ENCODE measurements around the gene CAMSAP1. TPM values are rescaled to one million over a fixed set of nuclear protein-coding genes. Genes with fewer than 3 reads are reported as not detected.
A peak's percentile ranks its signal among the peaks of the same experiment; 100 is the strongest.

Gene CAMSAP1
- total and polyA plus RNA-seq, 9 of the 15 experiments (the other 6 are each of a cell fraction or from before 2014, with no cell fraction given): 1.5 to 28.8 (median 14.3) TPM

DNA sequence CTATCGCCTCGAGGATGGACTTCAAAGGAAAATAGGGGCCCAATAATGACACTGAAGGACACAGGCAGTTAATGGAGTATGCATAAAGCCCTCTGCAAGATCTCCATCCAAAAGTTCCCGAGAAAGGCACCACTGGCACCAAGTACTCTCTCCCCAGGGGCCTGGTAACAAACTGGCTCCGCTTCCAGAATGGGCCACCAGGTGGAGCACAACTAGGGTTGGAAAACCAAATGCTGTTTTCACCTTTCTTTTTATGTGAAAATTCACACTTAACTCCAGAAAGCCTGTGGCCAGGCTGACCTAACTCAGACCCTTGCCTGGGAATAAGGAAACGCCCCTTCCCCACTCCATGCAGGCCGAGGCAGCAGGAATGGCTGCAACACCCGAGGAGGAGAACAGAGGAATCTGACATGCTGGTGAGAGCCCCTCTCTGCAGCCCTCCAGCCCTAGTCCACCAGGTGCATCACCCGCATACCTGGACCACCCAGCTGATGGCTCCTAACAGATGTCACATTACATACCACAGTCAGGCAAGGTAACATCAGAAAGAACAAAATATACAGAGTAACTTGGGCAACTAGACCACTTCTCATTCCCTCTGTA, 42.8 kb downstream of the CAMSAP1 start (continued):
- TF ChIP-seq, protein P1, sequence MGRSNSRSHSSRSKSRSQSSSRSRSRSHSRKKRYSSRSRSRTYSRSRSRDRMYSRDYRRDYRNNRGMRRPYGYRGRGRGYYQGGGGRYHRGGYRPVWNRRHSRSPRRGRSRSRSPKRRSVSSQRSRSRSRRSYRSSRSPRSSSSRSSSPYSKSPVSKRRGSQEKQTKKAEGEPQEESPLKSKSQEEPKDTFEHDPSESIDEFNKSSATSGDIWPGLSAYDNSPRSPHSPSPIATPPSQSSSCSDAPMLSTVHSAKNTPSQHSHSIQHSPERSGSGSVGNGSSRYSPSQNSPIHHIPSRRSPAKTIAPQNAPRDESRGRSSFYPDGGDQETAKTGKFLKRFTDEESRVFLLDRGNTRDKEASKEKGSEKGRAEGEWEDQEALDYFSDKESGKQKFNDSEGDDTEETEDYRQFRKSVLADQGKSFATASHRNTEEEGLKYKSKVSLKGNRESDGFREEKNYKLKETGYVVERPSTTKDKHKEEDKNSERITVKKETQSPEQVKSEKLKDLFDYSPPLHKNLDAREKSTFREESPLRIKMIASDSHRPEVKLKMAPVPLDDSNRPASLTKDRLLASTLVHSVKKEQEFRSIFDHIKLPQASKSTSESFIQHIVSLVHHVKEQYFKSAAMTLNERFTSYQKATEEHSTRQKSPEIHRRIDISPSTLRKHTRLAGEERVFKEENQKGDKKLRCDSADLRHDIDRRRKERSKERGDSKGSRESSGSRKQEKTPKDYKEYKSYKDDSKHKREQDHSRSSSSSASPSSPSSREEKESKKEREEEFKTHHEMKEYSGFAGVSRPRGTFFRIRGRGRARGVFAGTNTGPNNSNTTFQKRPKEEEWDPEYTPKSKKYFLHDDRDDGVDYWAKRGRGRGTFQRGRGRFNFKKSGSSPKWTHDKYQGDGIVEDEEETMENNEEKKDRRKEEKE (IDR thresholded peaks at IDR 0.05; ENCODE audit: borderline replicate concordance in 1 of 2, control insufficient read depth in 1 of 2, low read depth in 2 of 2, low read length in 1 of 2): no peak
- TF ChIP-seq, protein P2, sequence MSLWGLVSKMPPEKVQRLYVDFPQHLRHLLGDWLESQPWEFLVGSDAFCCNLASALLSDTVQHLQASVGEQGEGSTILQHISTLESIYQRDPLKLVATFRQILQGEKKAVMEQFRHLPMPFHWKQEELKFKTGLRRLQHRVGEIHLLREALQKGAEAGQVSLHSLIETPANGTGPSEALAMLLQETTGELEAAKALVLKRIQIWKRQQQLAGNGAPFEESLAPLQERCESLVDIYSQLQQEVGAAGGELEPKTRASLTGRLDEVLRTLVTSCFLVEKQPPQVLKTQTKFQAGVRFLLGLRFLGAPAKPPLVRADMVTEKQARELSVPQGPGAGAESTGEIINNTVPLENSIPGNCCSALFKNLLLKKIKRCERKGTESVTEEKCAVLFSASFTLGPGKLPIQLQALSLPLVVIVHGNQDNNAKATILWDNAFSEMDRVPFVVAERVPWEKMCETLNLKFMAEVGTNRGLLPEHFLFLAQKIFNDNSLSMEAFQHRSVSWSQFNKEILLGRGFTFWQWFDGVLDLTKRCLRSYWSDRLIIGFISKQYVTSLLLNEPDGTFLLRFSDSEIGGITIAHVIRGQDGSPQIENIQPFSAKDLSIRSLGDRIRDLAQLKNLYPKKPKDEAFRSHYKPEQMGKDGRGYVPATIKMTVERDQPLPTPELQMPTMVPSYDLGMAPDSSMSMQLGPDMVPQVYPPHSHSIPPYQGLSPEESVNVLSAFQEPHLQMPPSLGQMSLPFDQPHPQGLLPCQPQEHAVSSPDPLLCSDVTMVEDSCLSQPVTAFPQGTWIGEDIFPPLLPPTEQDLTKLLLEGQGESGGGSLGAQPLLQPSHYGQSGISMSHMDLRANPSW (CRISPR knock-in tag; IDR thresholded peaks at IDR 0.05): no peak
- TF ChIP-seq NR2C2 (CRISPR knock-in tag; IDR thresholded peaks at IDR 0.05): no peak
- TF ChIP-seq NR2C2 (tag; IDR thresholded peaks at IDR 0.05): no peak
- TF ChIP-seq ATF7 (IDR thresholded peaks at IDR 0.05): 0 out of 2 replicates have a peak, but pooled peaks have one; percentile 19
- no peak for TF ChIP-seq BRF1 (IDR thresholded peaks at IDR 0.05; ENCODE audit: borderline replicate concordance, extremely low read depth, insufficient read length)
- TF ChIP-seq, protein P3, sequence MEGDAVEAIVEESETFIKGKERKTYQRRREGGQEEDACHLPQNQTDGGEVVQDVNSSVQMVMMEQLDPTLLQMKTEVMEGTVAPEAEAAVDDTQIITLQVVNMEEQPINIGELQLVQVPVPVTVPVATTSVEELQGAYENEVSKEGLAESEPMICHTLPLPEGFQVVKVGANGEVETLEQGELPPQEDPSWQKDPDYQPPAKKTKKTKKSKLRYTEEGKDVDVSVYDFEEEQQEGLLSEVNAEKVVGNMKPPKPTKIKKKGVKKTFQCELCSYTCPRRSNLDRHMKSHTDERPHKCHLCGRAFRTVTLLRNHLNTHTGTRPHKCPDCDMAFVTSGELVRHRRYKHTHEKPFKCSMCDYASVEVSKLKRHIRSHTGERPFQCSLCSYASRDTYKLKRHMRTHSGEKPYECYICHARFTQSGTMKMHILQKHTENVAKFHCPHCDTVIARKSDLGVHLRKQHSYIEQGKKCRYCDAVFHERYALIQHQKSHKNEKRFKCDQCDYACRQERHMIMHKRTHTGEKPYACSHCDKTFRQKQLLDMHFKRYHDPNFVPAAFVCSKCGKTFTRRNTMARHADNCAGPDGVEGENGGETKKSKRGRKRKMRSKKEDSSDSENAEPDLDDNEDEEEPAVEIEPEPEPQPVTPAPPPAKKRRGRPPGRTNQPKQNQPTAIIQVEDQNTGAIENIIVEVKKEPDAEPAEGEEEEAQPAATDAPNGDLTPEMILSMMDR (IDR thresholded peaks at IDR 0.05 in 2 of 3, conservative IDR thresholded peaks at IDR 0.05 in 1 of 3; ENCODE audit: insufficient read depth in 2 of 3, low read depth in 1 of 3, low read length in 3 of 3): peak; percentile 68 to 88 (median 74)
- peak; percentile 70 for TF ChIP-seq SMC3 (conservative IDR thresholded peaks at IDR 0.05; ENCODE audit: insufficient read depth, low read depth, low read length)
- TF ChIP-seq ARNT (IDR thresholded peaks at IDR 0.05): no peak
- TF ChIP-seq, protein P4, sequence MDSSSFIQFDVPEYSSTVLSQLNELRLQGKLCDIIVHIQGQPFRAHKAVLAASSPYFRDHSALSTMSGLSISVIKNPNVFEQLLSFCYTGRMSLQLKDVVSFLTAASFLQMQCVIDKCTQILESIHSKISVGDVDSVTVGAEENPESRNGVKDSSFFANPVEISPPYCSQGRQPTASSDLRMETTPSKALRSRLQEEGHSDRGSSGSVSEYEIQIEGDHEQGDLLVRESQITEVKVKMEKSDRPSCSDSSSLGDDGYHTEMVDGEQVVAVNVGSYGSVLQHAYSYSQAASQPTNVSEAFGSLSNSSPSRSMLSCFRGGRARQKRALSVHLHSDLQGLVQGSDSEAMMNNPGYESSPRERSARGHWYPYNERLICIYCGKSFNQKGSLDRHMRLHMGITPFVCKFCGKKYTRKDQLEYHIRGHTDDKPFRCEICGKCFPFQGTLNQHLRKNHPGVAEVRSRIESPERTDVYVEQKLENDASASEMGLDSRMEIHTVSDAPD (CRISPR knock-in tag; IDR thresholded peaks at IDR 0.05): no peak
- no peak for TF ChIP-seq ZNF224 (CRISPR knock-in tag; IDR thresholded peaks at IDR 0.05)
- TF ChIP-seq ZNF507 (tag; conservative IDR thresholded peaks at IDR 0.05): no peak
- no peak for TF ChIP-seq NELFE (IDR thresholded peaks at IDR 0.05; ENCODE audit: insufficient read depth, insufficient read length)
